Activated CD4-positive, alpha-beta memory T cell treated with anti-CD3 and anti-CD28 coated beads for 36 hours (primary cell): ENCODE results near the gene LRP1. TPM values are rescaled to one million over a fixed set of nuclear protein-coding genes. Genes with fewer than 3 reads are reported as not detected.
A peak's percentile ranks its signal among the peaks of the same experiment; 100 is the strongest.

Experiments used
- CTCF ChIA-PET: fragments of 350-600 bp; sonication (Branson Sonifier 250); formaldehyde crosslinking; loops from one replicate; lab custom pipeline; 2021; ENCODE audit warnings: antibody characterized with exemption, inconsistent platforms; lab: Charles Lee
- POLR2A ChIA-PET: fragments of 350-600 bp; sonication (Branson Sonifier 250); formaldehyde crosslinking; loops from one replicate; lab custom pipeline; 2021; ENCODE audit warnings: antibody characterized with exemption; lab: Charles Lee
- DNase-seq: peaks from one replicate; pipeline ENCODE4 v3.0.0-alpha.2; 2020
- H3K27ac Mint-ChIP-seq: one replicate; pipeline ENCODE4 v1.8.0; 2021; ENCODE audit warnings: mixed read lengths
- H3K27me3 Mint-ChIP-seq: one replicate; pipeline ENCODE4 v1.8.0; 2021; ENCODE audit warnings: mixed read lengths
- H3K36me3 Mint-ChIP-seq: one replicate; pipeline ENCODE4 v1.8.0; 2021; ENCODE audit warnings: mixed read lengths
- H3K4me1 Mint-ChIP-seq: one replicate; pipeline ENCODE4 v1.8.0; 2021; ENCODE audit warnings: low read depth, mixed read lengths
- H3K4me3 Mint-ChIP-seq: one replicate; pipeline ENCODE4 v1.8.0; 2021; ENCODE audit warnings: mild to moderate bottlenecking, mixed read lengths
- H3K9me3 Mint-ChIP-seq: one replicate; pipeline ENCODE4 v1.8.0; 2021; ENCODE audit warnings: mixed read lengths
- intact Hi-C: fragments of 100-400 bp; cut with micrococcal nuclease; formaldehyde crosslinking; loops from one replicate; pipeline ENCODE4 v1.15.1; 2023
- total RNA-seq, 2 experiments: library from RNA; stranded (reverse); gene quantifications; one replicate each; pipeline ENCODE4 v1.2.3, GENCODE V29; 2021

The LRP1 gene
- total RNA-seq, 2 experiments from 2014 or later, result 1.4 TPM

GRCh38 chr12:57237932-57238853, 109.9 kb downstream of the LRP1 start:
- peaks cover 39% of the 10 kb centered on the region for H3K27me3 Mint-ChIP-seq
- CTCF ChIA-PET, result interaction anchor here (0.6 to 15.0 kb wide), 16 partner anchors 10 to 237 kb away, joined by 3 to 447 read pairs (median 4); partner anchors contain the start of genes GLI1, NXPH4, SHMT2 and STAC3
- POLR2A ChIA-PET, result interaction anchor here (1.5 to 3.9 kb wide), 4 partner anchors 8 to 126 kb away, joined by 3 to 38 read pairs (median 12); partner anchors contain the start of genes SHMT2 and STAT6
- peaks cover 19% of the 10 kb centered on the region for H3K36me3 Mint-ChIP-seq
- H3K4me3 Mint-ChIP-seq, result peak overlapping the region; percentile 82
- intact Hi-C loops, result loop anchor here (2.0 to 5.0 kb wide), 2 partner anchors 13 to 284 kb away; partner anchors contain the start of genes DDIT3 and MBD6
- peak; percentile 55 for DNase-seq
- no peaks in the 10 kb centered on the region for H3K9me3 Mint-ChIP-seq
- H3K27ac Mint-ChIP-seq, result no peak overlapping the region
- H3K4me1 Mint-ChIP-seq, result peaks cover 56% of the 10 kb centered on the region

GRCh38 chr12:57238854-57239554, 110.7 kb downstream of the LRP1 start:
- no peak overlapping the region for H3K27ac Mint-ChIP-seq
- H3K4me1 Mint-ChIP-seq, result peaks cover 60% of the 10 kb centered on the region
- POLR2A ChIA-PET, result interaction anchor here (0.6 to 3.9 kb wide), 5 partner anchors 9 to 483 kb away, joined by 3 to 38 read pairs (median 9); partner anchors contain the start of genes SHMT2 and STAT6
- peaks cover 11% of the 10 kb centered on the region for H3K36me3 Mint-ChIP-seq
- peaks cover 39% of the 10 kb centered on the region for H3K27me3 Mint-ChIP-seq
- CTCF ChIA-PET, result interaction anchor here (0.6 to 15.0 kb wide), 25 partner anchors 9 to 370 kb away, joined by 3 to 447 read pairs (median 4); partner anchors contain the start of genes GLI1, NXPH4, SHMT2 and STAC3
- H3K9me3 Mint-ChIP-seq, result no peaks in the 10 kb centered on the region
- peak; percentile 93 for DNase-seq
- intact Hi-C loops, result loop anchor here (1.0 to 5.0 kb wide), 4 partner anchors 10 to 283 kb away; partner anchors contain the start of genes DDIT3, MBD6 and SHMT2
- H3K4me3 Mint-ChIP-seq, result peak overlapping the region; percentile 82

- ChIA-PET CTCF (interaction anchor here (0.6 to 15.0 kb wide), 28 partner anchors 8 to 371 kb away, joined by 3 to 447 read pairs (median 4); partner anchors contain the start of genes GLI1, NXPH4, SHMT2 and STAC3), POLR2A (interaction anchor here (0.6 to 3.9 kb wide), 6 partner anchors 9 to 484 kb away, joined by 3 to 38 read pairs (median 8); partner anchors contain the start of genes SHMT2 and STAT6)
- Mint-ChIP-seq H3K9me3 (no peaks in the 10 kb centered on the region), H3K4me3 (peak overlapping the region; percentile 82), H3K27me3 (peaks cover 39% of the 10 kb centered on the region), H3K36me3 (peaks cover 5% of the 10 kb centered on the region), H3K27ac (peak overlapping the region; percentile 54), H3K4me1 (peaks cover 57% of the 10 kb centered on the region)
- no peak for DNase-seq
- intact Hi-C loops, result loop anchor here (1.0 to 5.0 kb wide), 5 partner anchors 10 to 283 kb away; partner anchors contain the start of genes DDIT3, MBD6, SHMT2 and STAT6
Observed at GRCh38 chr12:57239587-57240065, 111.3 kb downstream of the LRP1 start.

- peak; percentile 83 for DNase-seq
- peaks cover 2% of the 10 kb centered on the region for H3K36me3 Mint-ChIP-seq
- intact Hi-C loops, result loop anchor here (5.0 kb wide), 1 partner anchor 128 kb away; the partner anchor contains the start of gene STAT6
- H3K27me3 Mint-ChIP-seq, result peaks cover 39% of the 10 kb centered on the region
- CTCF ChIA-PET, result interaction anchor here (0.7 to 15.0 kb wide), 17 partner anchors 13 to 222 kb away, joined by 3 to 447 read pairs (median 4); partner anchors contain the start of genes GLI1, LRP1, NXPH4 and SHMT2
- peaks cover 55% of the 10 kb centered on the region for H3K4me1 Mint-ChIP-seq
- no peaks in the 10 kb centered on the region for H3K9me3 Mint-ChIP-seq
- H3K4me3 Mint-ChIP-seq, result peak overlapping the region; percentile 82
- H3K27ac Mint-ChIP-seq, result peak overlapping the region; percentile 75
- POLR2A ChIA-PET, result interaction anchor here (0.6 to 3.9 kb wide), 8 partner anchors 10 to 130 kb away, joined by 3 to 38 read pairs (median 6); partner anchors contain the start of genes SHMT2 and STAT6
Observed at GRCh38 chr12:57240066-57240921, 112.0 kb downstream of the LRP1 start.

- peak overlapping the region; percentile 82 for H3K4me3 Mint-ChIP-seq
- peak overlapping the region; percentile 75 for H3K27ac Mint-ChIP-seq
- no peak for DNase-seq
- H3K9me3 Mint-ChIP-seq, result no peaks in the 10 kb centered on the region
- intact Hi-C loops, result loop anchor here (5.0 kb wide), 1 partner anchor 129 kb away; the partner anchor contains the start of gene STAT6
- ChIA-PET CTCF (interaction anchor here (0.7 to 15.0 kb wide), 11 partner anchors 13 to 236 kb away, joined by 3 to 447 read pairs (median 4); partner anchors contain the start of genes GLI1, LRP1, NXPH4 and SHMT2), POLR2A (interaction anchor here (0.6 to 3.9 kb wide), 5 partner anchors 11 to 27 kb away, joined by 5 to 38 read pairs (median 8); partner anchors contain the start of gene SHMT2)
- H3K4me1 Mint-ChIP-seq, result peaks cover 53% of the 10 kb centered on the region
- H3K27me3 Mint-ChIP-seq, result peaks cover 39% of the 10 kb centered on the region
- H3K36me3 Mint-ChIP-seq, result no peaks in the 10 kb centered on the region
Observed at GRCh38 chr12:57240926-57241401, 112.7 kb downstream of the LRP1 start.

GRCh38 chr12:57241402-57242310, 113.4 kb downstream of the LRP1 start:
- ChIA-PET POLR2A (interaction anchor here (0.9 to 2.0 kb wide), 4 partner anchors 12 to 18 kb away, joined by 4 to 11 read pairs (median 6); partner anchors contain the start of gene SHMT2), CTCF (interaction anchor here (1.0 to 15.0 kb wide), 23 partner anchors 10 to 235 kb away, joined by 3 to 447 read pairs (median 6); partner anchors contain the start of genes LRP1, NXPH4, SHMT2 and STAT6)
- Mint-ChIP-seq H3K4me3 (peak overlapping the region; percentile 10), H3K9me3 (no peaks in the 10 kb centered on the region), H3K36me3 (no peaks in the 10 kb centered on the region), H3K4me1 (peaks cover 50% of the 10 kb centered on the region), H3K27ac (no peak overlapping the region), H3K27me3 (peaks cover 39% of the 10 kb centered on the region)
- intact Hi-C loops, result loop anchor here (5.0 kb wide), 1 partner anchor 129 kb away; the partner anchor contains the start of gene STAT6
- no peak for DNase-seq

GRCh38 chr12:57242329-57242690, 114.0 kb downstream of the LRP1 start:
- Mint-ChIP-seq H3K9me3 (no peaks in the 10 kb centered on the region), H3K4me1 (peaks cover 44% of the 10 kb centered on the region), H3K27me3 (peaks cover 33% of the 10 kb centered on the region), H3K27ac (no peak overlapping the region), H3K4me3 (no peak overlapping the region), H3K36me3 (no peaks in the 10 kb centered on the region)
- intact Hi-C loops, result loop anchor here (5.0 kb wide), 1 partner anchor 130 kb away; the partner anchor contains the start of gene STAT6
- ChIA-PET POLR2A (interaction anchor here (0.8 to 2.0 kb wide), 6 partner anchors 13 to 27 kb away, joined by 3 to 11 read pairs (median 4); partner anchors contain the start of gene SHMT2), CTCF (interaction anchor here (0.6 to 15.0 kb wide), 36 partner anchors 10 to 238 kb away, joined by 3 to 447 read pairs (median 6); partner anchors contain the start of genes LRP1, NXPH4, SHMT2 and STAT6)
- DNase-seq, result no peak

GRCh38 chr12:57242691-57243454, 114.6 kb downstream of the LRP1 start:
- POLR2A ChIA-PET, result interaction anchor here (0.8 to 2.0 kb wide), 8 partner anchors 9 to 28 kb away, joined by 3 to 11 read pairs (median 4); partner anchors contain the start of gene SHMT2
- Mint-ChIP-seq H3K27me3 (peaks cover 28% of the 10 kb centered on the region), H3K9me3 (no peaks in the 10 kb centered on the region), H3K27ac (no peak overlapping the region), H3K4me3 (peak overlapping the region; percentile 63), H3K4me1 (peaks cover 39% of the 10 kb centered on the region), H3K36me3 (no peaks in the 10 kb centered on the region)
- peak; percentile 80 for DNase-seq
- CTCF ChIA-PET, result interaction anchor here (0.6 to 15.0 kb wide), 40 partner anchors 9 to 548 kb away, joined by 3 to 447 read pairs (median 5); partner anchors contain the start of genes LRP1, NXPH4, SHMT2 and STAT6
- intact Hi-C loops, result loop anchor here (1.0 to 5.0 kb wide), 2 partner anchors 29 to 131 kb away; partner anchors contain the start of gene STAT6
